Ishikawa (cell line): ENCODE results near the gene AUTS2.

Source experiments
- CEBPB ChIP-seq: IDR thresholded peaks from 2 replicates; pipeline ENCODE4 v1.6.1; 2012
- EGR1 ChIP-seq: IDR thresholded peaks from 2 replicates; pipeline ENCODE4 v1.6.1; 2012
- RAD21 ChIP-seq: IDR thresholded peaks from 2 replicates; pipeline ENCODE4 v1.6.1; 2012; ENCODE audit warnings: low read depth

DNA sequence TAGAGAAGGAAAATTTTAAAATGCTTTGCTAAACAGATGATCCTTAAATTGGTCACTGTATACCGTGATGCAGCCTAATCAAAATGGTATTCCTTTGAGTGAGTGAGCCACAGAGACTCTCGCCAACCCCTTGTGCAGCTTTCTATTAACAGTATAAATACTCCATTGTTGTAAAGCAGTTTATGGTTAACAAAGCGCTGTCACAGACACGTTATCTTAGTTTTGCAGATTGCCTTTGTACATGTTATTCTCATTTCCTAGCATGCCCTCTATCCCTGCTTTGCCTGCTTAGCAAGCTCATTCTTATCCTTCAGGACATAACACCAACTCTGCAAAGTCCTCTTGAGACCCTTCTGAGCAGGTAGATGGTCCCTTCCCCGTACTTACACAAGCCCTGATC is 694.4 kb downstream of the AUTS2 start:
- TF ChIP-seq RAD21 (no peak), CEBPB (no peak), EGR1 (no peak)
